Measurements from ENCODE around the gene OR2V1.
"Not testable (repeated sequence)": the region's sequence is repeated elsewhere in the genome, so short reads cannot be mapped to it uniquely, and the experiment has no call there.

Gene OR2V1

GRCh38 chr5:181101930-181102674 is 28.9 kb downstream of the OR2V1 start:
- DNase-seq: not testable (repeated sequence)

GRCh38 chr5:181101030-181101641 is 29.8 kb downstream of the OR2V1 start:
- DNase-seq: not testable (repeated sequence)

- peak; percentile 23 to 36 for DNase-seq
Measured at GRCh38 chr5:181100121-181100875, 30.7 kb downstream of the OR2V1 start.

- no peak for DNase-seq
Measured at GRCh38 chr5:181099602-181100086, 31.3 kb downstream of the OR2V1 start.

GRCh38 chr5:181098762-181099601 is 32.0 kb downstream of the OR2V1 start:
- DNase-seq: peak; percentile 25 to 26

DNA sequence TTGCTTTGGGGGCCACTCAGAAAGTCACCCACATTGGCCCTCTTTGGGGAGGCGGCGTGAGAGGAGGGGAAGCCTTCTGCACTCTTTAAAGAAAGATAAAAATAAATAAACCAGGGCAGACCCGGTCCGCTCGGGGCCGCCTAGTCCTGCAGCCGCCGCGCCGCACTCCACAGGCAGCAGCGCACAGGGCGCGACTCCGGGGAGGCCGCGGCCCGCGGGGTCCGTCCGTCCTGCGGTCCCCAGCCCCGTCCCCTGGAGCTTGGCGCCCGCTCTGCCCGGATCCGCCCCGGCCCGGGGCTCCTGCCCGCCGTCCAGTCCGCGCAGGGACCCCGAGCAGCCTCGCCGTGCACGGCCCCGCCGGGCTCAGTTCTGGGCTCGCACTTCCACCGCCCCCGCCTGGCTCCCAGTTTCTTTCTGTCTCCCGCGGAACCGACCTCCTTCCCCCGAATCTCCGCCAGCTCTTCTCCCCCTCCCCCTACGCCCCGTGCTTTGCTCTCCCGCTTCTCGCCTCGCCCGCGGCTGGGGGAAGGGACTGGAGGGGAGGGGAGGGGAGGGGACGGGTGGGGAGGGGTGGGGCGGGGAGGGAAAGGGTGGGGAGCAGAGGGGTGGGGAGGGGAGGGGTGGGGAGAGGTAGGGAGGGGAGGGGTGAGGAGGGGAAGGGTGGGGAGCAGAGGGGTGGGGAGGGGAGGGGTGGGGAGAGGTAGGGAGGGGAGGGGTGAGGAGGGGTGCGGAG is 33.0 kb downstream of the OR2V1 start:
- DNase-seq: not testable (repeated sequence)

DNA sequence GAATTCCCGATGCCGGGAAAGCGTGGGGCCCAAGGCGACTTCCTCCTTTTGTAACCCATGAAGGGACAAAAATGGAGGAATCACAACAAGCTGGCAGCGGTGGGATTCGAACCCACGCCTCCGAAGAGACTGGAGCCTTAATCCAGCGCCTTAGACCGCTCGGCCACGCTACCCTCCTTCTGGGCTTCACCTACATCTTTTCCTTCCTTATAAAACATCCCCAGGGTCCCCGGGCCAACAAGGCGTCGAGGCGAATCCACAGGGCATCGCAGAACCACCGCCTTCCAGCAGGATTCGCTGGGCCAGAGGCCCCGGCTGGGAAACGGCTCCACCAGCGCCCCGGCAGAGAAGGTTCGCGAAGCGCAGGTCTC is 33.6 kb downstream of the OR2V1 start:
- not testable (repeated sequence) for DNase-seq

- DNase-seq: not testable (repeated sequence)
Measured at GRCh38 chr5:181096721-181097382, 34.1 kb downstream of the OR2V1 start.

- DNase-seq: not testable (repeated sequence)
Measured at GRCh38 chr5:181095162-181095561, 35.8 kb downstream of the OR2V1 start.

- DNase-seq: no peak
Measured at GRCh38 chr5:181092428-181092827, 38.5 kb downstream of the OR2V1 start.

DNA sequence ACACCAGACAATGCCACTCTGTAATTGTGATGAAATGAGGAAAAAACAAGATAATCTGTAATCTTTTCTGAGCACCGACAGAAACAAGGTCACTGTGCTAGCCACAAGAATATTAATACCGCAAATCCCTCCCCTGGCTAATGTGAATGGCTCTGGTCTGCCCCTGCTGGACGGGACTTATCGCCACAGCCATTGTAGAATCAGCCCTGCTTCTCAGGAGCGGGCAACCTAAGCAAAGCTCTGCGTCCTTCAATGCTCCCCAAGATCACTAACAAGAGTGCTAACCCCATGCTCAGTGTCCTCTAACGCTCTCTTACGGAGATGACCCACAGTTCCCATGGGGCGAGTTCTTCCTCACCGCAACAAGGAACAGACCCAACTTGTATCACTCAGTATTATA is 42.7 kb downstream of the OR2V1 start:
- no peak for DNase-seq

DNA sequence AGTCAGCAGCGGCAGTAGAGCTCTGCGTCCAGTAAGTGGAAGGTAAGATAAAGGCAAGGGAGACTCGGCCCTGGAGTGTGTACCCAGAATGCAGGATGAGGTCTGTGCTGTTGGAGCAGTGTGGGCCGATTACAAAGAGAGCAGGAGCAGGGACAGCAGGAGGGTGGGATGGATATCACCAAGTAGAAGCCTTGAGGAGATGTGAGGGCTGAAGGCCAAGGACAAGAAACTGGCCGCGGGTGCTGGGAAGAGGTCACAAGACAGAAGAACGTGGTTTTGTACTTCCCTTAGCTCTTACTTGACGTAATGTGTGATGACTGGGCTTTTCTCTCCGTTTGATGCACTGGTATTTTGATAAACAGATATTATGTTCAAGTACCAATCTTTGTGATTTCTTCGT is 43.7 kb downstream of the OR2V1 start:
- no peak for DNase-seq

DNA sequence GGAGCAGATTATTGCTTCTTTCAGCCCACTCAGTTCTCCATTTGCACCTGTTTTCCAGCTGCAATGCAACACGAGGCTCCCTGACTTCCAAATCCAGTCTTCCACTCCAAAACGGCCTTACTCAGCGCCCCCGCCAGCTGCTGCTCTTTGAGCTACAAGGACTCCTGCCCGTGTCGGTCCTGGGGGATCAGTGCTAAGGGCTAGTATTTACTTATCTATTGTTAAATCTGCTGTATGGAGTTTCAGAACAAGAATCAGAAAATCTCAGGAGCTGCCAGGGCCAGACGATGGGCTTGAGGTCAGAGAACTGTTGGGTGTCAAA is 44.1 kb downstream of the OR2V1 start:
- DNase-seq: no peak

DNA sequence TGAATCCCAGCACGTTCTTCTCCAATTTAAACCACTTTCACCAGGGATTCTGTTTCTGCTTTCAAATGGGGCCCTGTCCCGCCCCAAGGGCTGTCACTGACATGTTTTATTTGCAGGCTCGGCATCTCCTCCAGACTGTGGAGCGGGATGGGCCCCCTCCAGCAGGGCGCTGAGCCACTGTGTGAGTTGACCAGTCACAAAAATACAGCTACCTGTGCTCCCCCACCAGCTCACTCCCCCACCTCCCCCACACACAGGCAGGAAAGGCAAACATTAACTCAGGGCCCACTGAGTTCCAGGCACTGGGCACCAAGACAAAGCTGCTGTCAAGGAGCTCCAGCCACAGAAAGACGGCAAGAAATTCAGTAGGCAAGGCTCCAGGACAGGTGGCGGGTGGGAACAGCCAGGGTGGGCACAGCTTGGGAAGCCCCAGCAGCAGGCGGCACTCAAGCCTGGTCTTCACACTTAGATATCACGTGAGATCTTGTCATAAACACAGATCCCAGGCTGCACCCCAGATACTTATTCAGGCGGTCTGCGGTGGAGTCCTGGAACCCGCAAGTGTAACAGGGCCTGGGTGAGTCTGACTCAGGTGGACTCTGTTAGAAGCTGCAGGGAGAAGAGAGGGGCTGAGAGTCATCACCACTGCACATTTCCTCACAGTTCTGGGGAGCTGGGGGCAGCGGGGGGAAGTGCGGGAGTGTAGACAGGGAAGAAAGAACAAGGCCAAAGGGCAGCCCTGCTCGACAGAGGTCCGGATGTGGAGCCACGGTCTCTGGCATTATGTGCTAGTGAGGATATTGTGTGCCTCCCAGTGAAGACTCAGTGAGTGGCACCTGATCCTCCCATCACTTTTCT is 44.7 kb downstream of the OR2V1 start:
- no peak for DNase-seq

DNA sequence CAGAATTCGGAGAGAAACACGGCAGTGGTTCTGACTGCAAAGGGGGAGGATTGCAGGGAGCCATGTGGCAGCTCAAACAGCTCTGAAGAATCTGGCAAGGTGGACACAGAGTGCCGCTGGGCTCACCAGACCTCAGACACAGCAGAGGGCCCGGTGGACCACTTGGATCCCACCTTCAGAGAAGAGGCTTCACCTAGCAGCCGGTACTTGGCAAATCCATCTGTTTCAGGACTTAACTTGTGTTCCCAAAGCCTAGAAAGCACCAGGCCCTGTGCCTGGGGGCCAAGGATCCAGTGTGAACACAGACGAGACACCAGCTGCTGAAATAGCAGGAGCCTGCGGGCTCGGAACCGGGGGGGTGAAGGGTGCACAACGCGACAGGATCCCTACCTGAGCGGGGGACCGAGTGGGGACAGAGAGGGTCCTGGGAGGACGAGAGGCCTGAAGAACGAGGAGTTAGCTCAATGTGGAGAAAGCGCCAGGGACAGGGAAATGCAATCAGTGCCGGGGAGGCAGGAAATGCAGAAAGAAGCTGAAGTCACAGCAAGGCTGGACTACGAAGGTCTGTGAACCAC is 46.3 kb downstream of the OR2V1 start:
- DNase-seq: no peak

DNA sequence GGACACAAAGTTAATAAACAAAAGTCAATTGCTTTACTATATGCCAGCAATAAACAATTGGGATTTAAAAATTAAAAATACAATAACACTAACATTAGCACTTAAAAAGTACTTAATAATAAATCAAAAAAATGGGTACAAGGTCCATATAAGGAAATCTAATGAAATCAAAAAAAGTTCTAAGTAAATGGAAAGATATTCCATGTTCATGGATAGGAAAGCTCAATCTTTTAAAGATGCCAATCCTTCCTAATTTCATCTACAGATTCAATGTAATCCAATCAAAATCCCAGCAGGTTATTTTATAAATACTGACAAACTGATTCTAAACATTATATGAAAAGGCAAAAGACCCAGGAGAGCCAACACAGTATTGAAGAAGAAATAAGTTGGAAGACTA is 49.0 kb downstream of the OR2V1 start:
- DNase-seq: no peak

DNA sequence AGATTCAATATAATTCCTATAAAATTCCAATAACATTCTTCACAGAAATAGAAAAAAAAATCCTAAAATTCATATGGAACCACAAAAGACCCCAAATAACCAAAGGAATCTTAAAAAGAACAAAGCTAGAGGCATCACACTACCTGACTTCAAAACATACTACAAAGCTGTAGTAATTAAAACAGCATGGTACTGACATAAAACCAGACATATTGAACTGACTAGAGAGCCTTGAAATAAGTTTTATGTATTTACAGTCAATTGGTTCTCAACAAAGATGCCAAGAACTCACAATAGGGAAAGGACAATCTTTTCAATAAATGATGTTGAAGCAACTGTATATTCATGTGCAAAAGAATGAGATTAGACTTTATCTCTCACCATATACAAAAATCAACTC is 54.0 kb downstream of the OR2V1 start:
- no peak for DNase-seq

All from activated T-cell treated with anti-CD3 and anti-CD28 coated beads, Interleukin-2, amount 50 U/mL, for 48 hours (primary cell).